WTC11 (cell line): Measurements from ENCODE around the gene CFAP221. TPM values are rescaled to one million over a fixed set of nuclear protein-coding genes. Genes with fewer than 3 reads are reported as not detected.

ENCODE experiments used
- ATAC-seq: fragments of 200-7000 bp; cut with Tn5 transposase; 2 replicates; pipeline ENCODE4 v1.10.0; 2021; ENCODE audit warnings: mild to moderate bottlenecking, moderate library complexity
- CTCF ChIA-PET: fragments of 300-600 bp; sonication (Branson Sonifier 250); formaldehyde crosslinking; loops from one replicate; lab custom pipeline; 2021; ENCODE audit warnings: antibody characterized with exemption; lab: Charles Lee
- POLR2A ChIA-PET: fragments of 350-600 bp; sonication (Branson Sonifier 250); formaldehyde crosslinking; loops from one replicate; lab custom pipeline; 2021; ENCODE audit warnings: antibody characterized with exemption; lab: Charles Lee
- DNase-seq: peaks from one replicate; pipeline ENCODE4 v3.0.0; 2021; ENCODE audit warnings: low spot score
- H3K27ac Mint-ChIP-seq: 2 replicates; pipeline ENCODE4 v1.8.0; 2021; ENCODE audit warnings: mixed read lengths
- H3K27me3 Mint-ChIP-seq: 2 replicates; pipeline ENCODE4 v1.8.0; 2021; ENCODE audit warnings: low read depth, mild to moderate bottlenecking, moderate library complexity, mixed read lengths
- H3K36me3 Mint-ChIP-seq: 2 replicates; pipeline ENCODE4 v1.8.0; 2021; ENCODE audit warnings: mixed read lengths
- H3K4me1 Mint-ChIP-seq: 2 replicates; pipeline ENCODE4 v1.8.0; 2022; ENCODE audit warnings: mixed read lengths
- H3K4me3 Mint-ChIP-seq: 2 replicates; pipeline ENCODE4 v1.8.0; 2021; ENCODE audit warnings: mild to moderate bottlenecking, moderate library complexity, mixed read lengths
- H3K9me3 Mint-ChIP-seq: 2 replicates; pipeline ENCODE4 v1.8.0; 2021; ENCODE audit warnings: mixed read lengths
- CBFB ChIP-seq: sonication (generic); formaldehyde crosslinking; IDR thresholded peaks from 2 replicates; pipeline ENCODE4 v1.8.1; 2022; ENCODE audit warnings: mild to moderate bottlenecking, low read depth, missing genetic modification reagents
- ELF4 ChIP-seq: sonication (generic); formaldehyde crosslinking; IDR thresholded peaks from 2 replicates; pipeline ENCODE4 v1.8.1; 2022; ENCODE audit warnings: low read depth, mild to moderate bottlenecking, moderate library complexity, missing genetic modification reagents
- EMX1 ChIP-seq: fragments of 250-450 bp; sonication (Bioruptor Pico); IDR thresholded peaks from 2 replicates; pipeline ENCODE4 v1.8.0; 2021; ENCODE audit warnings: mild to moderate bottlenecking
- GTF2I ChIP-seq: fragments of 250-450 bp; sonication (Bioruptor Pico); conservative IDR thresholded peaks from 2 replicates; pipeline ENCODE4 v1.4.0; 2021; ENCODE audit warnings: mild to moderate bottlenecking
- HMGA2 ChIP-seq: fragments of 250-450 bp; sonication (Bioruptor Pico); IDR thresholded peaks from 2 replicates; pipeline ENCODE4 v1.4.0; 2021; ENCODE audit warnings: mild to moderate bottlenecking, moderate library complexity
- NFATC4 ChIP-seq: fragments of 250-450 bp; sonication (Bioruptor Pico); IDR thresholded peaks from 2 replicates; pipeline ENCODE4 v1.9.0; 2021; ENCODE audit warnings: mild to moderate bottlenecking
- RELA ChIP-seq: sonication (generic); formaldehyde crosslinking; IDR thresholded peaks from 2 replicates; pipeline ENCODE4 v1.8.1; 2022; ENCODE audit warnings: missing genetic modification reagents, mild to moderate bottlenecking, borderline replicate concordance
- SOX15 ChIP-seq: fragments of 250-450 bp; sonication (Bioruptor Pico); IDR thresholded peaks from 2 replicates; pipeline ENCODE4 v1.9.0; 2021; ENCODE audit warnings: mild to moderate bottlenecking
- ZNF121 ChIP-seq: sonication (generic); formaldehyde crosslinking; IDR thresholded peaks from 2 replicates; pipeline ENCODE4 v1.8.0; 2023; ENCODE audit warnings: missing genetic modification reagents
- total RNA-seq: library from RNA; stranded (reverse); gene quantifications from 3 replicates; pipeline ENCODE4 v1.2.3, GENCODE V29; 2021
- TF ChIP-seq, protein P1 (sequence below): sonication (generic); formaldehyde crosslinking; IDR thresholded peaks from 2 replicates; pipeline ENCODE4 v1.8.0; 2023; ENCODE audit warnings: missing genetic modification reagents, mild to moderate bottlenecking, borderline replicate concordance
- TF ChIP-seq, protein P2 (sequence below): sonication (generic); formaldehyde crosslinking; IDR thresholded peaks from 2 replicates; pipeline ENCODE4 v1.8.1; 2022; ENCODE audit warnings: missing genetic modification reagents, borderline replicate concordance
- TF ChIP-seq, protein P3 (sequence below): fragments of 250-450 bp; sonication (Bioruptor Pico); IDR thresholded peaks from 2 replicates; pipeline ENCODE4 v1.9.0; 2021; ENCODE audit warnings: mild to moderate bottlenecking
- TF ChIP-seq, protein P4 (sequence below): sonication (generic); formaldehyde crosslinking; IDR thresholded peaks from 2 replicates; pipeline ENCODE4 v1.8.1; 2023; ENCODE audit warnings: mild to moderate bottlenecking, missing genetic modification reagents
- TF ChIP-seq, protein P5 (sequence below): sonication (generic); formaldehyde crosslinking; IDR thresholded peaks from 2 replicates; pipeline ENCODE4 v1.8.1; 2023; ENCODE audit warnings: mild to moderate bottlenecking, moderate library complexity, missing genetic modification reagents
- TF ChIP-seq, protein P6 (sequence below): sonication (generic); formaldehyde crosslinking; IDR thresholded peaks from 2 replicates; pipeline ENCODE4 v1.8.0; 2022; ENCODE audit warnings: mild to moderate bottlenecking, missing genetic modification reagents
- TF ChIP-seq, protein P7 (sequence below): sonication (generic); formaldehyde crosslinking; IDR thresholded peaks from 2 replicates; pipeline ENCODE4 v1.8.0; 2023; ENCODE audit warnings: missing genetic modification reagents
- TF ChIP-seq, protein P8 (sequence below): sonication (generic); formaldehyde crosslinking; IDR thresholded peaks from 2 replicates; pipeline ENCODE4 v1.8.1; 2022; ENCODE audit warnings: mild to moderate bottlenecking, missing genetic modification reagents, moderate library complexity, borderline replicate concordance

The CFAP221 gene
- total RNA-seq, 1 experiment from 2014 or later = 0.35 TPM

DNA sequence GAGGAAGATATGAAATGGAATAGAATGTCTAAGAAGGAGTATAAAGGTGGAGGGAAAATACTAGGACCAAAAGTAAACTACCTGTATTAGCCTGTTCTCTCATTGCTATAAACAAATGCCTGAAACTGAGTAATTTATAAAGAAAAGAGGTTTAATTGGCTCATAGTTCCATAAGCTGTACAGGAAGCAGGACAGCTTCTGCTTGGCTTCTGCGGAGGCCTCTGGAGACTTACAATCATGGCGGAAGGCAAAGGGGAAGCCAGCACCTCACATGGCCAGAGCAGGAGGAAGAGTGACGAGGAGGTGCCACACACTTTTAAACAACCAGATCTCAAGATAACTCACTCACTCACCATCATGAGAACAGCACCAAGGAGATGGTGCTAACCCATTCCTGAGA is 101.9 kb downstream of the CFAP221 start:
- H3K27ac Mint-ChIP-seq = no peak overlapping the region
- peaks cover 18% of the 10 kb centered on the region for H3K4me1 Mint-ChIP-seq
- no peak for ATAC-seq
- H3K4me3 Mint-ChIP-seq = no peak overlapping the region
- POLR2A ChIA-PET = no interaction called here
- peaks cover 4% of the 10 kb centered on the region; the same call in 1 of the 2 replicates for H3K9me3 Mint-ChIP-seq
- DNase-seq = no peak
- TF ChIP-seq GTF2I (no peak), HMGA2 (CRISPR knock-in tag) (no peak), EMX1 (no peak), ELF4 (CRISPR knock-in tag) (no peak), NFATC4 (no peak), ZNF121 (CRISPR knock-in tag) (no peak), RELA (no peak), SOX15 (no peak), CBFB (CRISPR knock-in tag) (no peak)
- TF ChIP-seq, protein P1, sequence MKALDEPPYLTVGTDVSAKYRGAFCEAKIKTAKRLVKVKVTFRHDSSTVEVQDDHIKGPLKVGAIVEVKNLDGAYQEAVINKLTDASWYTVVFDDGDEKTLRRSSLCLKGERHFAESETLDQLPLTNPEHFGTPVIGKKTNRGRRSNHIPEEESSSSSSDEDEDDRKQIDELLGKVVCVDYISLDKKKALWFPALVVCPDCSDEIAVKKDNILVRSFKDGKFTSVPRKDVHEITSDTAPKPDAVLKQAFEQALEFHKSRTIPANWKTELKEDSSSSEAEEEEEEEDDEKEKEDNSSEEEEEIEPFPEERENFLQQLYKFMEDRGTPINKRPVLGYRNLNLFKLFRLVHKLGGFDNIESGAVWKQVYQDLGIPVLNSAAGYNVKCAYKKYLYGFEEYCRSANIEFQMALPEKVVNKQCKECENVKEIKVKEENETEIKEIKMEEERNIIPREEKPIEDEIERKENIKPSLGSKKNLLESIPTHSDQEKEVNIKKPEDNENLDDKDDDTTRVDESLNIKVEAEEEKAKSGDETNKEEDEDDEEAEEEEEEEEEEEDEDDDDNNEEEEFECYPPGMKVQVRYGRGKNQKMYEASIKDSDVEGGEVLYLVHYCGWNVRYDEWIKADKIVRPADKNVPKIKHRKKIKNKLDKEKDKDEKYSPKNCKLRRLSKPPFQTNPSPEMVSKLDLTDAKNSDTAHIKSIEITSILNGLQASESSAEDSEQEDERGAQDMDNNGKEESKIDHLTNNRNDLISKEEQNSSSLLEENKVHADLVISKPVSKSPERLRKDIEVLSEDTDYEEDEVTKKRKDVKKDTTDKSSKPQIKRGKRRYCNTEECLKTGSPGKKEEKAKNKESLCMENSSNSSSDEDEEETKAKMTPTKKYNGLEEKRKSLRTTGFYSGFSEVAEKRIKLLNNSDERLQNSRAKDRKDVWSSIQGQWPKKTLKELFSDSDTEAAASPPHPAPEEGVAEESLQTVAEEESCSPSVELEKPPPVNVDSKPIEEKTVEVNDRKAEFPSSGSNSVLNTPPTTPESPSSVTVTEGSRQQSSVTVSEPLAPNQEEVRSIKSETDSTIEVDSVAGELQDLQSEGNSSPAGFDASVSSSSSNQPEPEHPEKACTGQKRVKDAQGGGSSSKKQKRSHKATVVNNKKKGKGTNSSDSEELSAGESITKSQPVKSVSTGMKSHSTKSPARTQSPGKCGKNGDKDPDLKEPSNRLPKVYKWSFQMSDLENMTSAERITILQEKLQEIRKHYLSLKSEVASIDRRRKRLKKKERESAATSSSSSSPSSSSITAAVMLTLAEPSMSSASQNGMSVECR = no peak
- TF ChIP-seq, protein P2, sequence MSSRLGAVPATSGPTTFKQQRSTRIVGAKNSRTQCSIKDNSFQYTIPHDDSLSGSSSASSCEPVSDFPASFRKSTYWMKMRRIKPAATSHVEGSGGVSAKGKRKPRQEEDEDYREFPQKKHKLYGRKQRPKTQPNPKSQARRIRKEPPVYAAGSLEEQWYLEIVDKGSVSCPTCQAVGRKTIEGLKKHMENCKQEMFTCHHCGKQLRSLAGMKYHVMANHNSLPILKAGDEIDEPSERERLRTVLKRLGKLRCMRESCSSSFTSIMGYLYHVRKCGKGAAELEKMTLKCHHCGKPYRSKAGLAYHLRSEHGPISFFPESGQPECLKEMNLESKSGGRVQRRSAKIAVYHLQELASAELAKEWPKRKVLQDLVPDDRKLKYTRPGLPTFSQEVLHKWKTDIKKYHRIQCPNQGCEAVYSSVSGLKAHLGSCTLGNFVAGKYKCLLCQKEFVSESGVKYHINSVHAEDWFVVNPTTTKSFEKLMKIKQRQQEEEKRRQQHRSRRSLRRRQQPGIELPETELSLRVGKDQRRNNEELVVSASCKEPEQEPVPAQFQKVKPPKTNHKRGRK (CRISPR knock-in tag) = no peak
- TF ChIP-seq, protein P3, sequence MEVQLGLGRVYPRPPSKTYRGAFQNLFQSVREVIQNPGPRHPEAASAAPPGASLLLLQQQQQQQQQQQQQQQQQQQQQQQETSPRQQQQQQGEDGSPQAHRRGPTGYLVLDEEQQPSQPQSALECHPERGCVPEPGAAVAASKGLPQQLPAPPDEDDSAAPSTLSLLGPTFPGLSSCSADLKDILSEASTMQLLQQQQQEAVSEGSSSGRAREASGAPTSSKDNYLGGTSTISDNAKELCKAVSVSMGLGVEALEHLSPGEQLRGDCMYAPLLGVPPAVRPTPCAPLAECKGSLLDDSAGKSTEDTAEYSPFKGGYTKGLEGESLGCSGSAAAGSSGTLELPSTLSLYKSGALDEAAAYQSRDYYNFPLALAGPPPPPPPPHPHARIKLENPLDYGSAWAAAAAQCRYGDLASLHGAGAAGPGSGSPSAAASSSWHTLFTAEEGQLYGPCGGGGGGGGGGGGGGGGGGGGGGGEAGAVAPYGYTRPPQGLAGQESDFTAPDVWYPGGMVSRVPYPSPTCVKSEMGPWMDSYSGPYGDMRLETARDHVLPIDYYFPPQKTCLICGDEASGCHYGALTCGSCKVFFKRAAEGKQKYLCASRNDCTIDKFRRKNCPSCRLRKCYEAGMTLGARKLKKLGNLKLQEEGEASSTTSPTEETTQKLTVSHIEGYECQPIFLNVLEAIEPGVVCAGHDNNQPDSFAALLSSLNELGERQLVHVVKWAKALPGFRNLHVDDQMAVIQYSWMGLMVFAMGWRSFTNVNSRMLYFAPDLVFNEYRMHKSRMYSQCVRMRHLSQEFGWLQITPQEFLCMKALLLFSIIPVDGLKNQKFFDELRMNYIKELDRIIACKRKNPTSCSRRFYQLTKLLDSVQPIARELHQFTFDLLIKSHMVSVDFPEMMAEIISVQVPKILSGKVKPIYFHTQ (CRISPR knock-in tag) = no peak
- TF ChIP-seq, protein P4, sequence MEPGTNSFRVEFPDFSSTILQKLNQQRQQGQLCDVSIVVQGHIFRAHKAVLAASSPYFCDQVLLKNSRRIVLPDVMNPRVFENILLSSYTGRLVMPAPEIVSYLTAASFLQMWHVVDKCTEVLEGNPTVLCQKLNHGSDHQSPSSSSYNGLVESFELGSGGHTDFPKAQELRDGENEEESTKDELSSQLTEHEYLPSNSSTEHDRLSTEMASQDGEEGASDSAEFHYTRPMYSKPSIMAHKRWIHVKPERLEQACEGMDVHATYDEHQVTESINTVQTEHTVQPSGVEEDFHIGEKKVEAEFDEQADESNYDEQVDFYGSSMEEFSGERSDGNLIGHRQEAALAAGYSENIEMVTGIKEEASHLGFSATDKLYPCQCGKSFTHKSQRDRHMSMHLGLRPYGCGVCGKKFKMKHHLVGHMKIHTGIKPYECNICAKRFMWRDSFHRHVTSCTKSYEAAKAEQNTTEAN (CRISPR knock-in tag) = no peak
- TF ChIP-seq, protein P5, sequence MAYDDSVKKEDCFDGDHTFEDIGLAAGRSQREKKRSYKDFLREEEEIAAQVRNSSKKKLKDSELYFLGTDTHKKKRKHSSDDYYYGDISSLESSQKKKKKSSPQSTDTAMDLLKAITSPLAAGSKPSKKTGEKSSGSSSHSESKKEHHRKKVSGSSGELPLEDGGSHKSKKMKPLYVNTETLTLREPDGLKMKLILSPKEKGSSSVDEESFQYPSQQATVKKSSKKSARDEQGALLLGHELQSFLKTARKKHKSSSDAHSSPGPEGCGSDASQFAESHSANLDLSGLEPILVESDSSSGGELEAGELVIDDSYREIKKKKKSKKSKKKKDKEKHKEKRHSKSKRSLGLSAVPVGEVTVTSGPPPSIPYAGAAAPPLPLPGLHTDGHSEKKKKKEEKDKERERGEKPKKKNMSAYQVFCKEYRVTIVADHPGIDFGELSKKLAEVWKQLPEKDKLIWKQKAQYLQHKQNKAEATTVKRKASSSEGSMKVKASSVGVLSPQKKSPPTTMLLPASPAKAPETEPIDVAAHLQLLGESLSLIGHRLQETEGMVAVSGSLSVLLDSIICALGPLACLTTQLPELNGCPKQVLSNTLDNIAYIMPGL (CRISPR knock-in tag) = no peak
- TF ChIP-seq, protein P6, sequence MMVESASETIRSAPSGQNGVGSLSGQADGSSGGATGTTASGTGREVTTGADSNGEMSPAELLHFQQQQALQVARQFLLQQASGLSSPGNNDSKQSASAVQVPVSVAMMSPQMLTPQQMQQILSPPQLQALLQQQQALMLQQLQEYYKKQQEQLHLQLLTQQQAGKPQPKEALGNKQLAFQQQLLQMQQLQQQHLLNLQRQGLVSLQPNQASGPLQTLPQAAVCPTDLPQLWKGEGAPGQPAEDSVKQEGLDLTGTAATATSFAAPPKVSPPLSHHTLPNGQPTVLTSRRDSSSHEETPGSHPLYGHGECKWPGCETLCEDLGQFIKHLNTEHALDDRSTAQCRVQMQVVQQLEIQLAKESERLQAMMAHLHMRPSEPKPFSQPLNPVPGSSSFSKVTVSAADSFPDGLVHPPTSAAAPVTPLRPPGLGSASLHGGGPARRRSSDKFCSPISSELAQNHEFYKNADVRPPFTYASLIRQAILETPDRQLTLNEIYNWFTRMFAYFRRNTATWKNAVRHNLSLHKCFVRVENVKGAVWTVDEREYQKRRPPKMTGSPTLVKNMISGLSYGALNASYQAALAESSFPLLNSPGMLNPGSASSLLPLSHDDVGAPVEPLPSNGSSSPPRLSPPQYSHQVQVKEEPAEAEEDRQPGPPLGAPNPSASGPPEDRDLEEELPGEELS (CRISPR knock-in tag) = no peak
- TF ChIP-seq, protein P7, sequence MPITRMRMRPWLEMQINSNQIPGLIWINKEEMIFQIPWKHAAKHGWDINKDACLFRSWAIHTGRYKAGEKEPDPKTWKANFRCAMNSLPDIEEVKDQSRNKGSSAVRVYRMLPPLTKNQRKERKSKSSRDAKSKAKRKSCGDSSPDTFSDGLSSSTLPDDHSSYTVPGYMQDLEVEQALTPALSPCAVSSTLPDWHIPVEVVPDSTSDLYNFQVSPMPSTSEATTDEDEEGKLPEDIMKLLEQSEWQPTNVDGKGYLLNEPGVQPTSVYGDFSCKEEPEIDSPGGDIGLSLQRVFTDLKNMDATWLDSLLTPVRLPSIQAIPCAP (CRISPR knock-in tag) = no peak
- TF ChIP-seq, protein P8, sequence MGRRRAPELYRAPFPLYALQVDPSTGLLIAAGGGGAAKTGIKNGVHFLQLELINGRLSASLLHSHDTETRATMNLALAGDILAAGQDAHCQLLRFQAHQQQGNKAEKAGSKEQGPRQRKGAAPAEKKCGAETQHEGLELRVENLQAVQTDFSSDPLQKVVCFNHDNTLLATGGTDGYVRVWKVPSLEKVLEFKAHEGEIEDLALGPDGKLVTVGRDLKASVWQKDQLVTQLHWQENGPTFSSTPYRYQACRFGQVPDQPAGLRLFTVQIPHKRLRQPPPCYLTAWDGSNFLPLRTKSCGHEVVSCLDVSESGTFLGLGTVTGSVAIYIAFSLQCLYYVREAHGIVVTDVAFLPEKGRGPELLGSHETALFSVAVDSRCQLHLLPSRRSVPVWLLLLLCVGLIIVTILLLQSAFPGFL (CRISPR knock-in tag) = no peak
- TF ChIP-seq, all 79 proteins: peak for 0
- H3K36me3 Mint-ChIP-seq = no peaks in the 10 kb centered on the region
- H3K27me3 Mint-ChIP-seq = no peaks in the 10 kb centered on the region; the same call in 1 of the 2 replicates
- CTCF ChIA-PET = no interaction called here
